GM19328 (cell line): ENCODE measurements around the gene CABP4.

Experiments
- ATAC-seq: cut with Tn5 transposase; IDR thresholded peaks from one replicate; pipeline ENCODE4 v1.9.1; 2021; ENCODE audit warnings: mild to moderate bottlenecking, moderate library complexity; ENCODE audit not compliant: unreplicated experiment

Gene CABP4

GRCh38 chr11:67435031-67435726 is 20.0 kb upstream of the CABP4 start:
- ATAC-seq, result no peak

GRCh38 chr11:67435727-67436458 is 19.3 kb upstream of the CABP4 start:
- ATAC-seq, result no peak

DNA sequence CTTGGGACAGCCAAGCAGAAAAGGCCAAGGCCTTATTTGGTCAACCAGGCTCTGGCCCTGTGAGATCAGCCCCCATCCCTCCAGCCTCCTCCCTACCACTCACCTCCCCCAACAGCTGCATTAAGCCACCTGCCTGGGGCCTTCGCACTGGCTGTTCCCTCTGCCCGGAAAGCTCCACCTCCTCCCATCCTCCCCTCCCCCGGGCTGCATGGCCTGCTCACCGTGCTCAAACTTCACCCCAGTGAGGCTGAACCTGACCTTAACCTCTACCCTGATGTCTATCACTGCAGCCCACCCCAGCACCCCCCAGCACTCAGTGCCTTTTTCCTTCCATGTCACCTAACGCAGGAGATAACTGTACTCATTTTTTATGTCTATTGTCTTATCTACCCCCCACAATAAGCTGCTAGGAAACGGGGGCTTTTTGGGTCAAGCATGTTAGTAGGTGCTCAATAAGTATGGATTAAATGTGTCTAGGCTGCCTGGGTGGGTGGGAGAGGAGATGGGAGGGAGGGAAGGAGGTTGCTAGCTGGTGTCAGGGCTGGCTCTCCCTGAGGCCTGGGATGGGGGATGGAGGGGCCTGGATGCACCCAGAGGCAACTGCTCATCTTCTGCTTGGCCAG is 18.6 kb upstream of the CABP4 start:
- ATAC-seq, result peak; percentile 35

DNA sequence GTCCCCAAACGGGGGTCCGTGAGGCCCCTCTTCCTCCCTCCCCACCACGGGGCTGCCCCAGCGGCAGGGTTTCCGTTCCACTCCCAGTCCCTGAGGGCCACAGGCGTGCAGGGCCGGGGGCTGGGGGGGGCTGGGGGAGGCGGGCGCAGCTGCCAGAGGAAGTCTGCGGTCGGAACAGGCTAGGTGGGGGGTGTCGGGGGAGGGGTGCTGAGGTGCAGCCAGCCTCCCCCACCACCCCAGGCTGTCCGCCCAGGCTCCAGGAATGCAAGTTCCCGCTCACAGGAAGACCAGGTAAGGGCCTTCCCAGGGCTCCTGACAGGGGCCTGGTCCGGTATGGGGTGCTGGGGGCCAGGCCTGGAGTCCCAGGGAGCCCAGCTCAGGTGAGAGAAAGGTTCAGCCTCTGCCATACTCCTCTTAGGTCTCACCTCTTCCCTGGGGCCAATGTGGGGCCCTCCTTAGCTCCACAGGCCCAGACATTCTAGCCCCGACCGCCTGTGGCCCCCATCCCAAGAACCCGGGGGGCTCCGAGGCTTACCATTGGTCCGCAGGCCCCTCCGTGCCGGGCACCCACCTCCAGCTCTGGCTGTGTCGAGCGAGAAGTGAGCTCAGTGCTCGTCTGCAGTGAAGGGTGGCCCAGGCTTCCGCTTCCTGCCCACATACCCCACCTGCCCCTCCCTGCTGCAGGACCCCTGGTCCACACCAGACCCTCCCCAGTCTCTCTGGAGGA is 17.9 kb upstream of the CABP4 start, which contains the start of gene PTPRCAP:
Gene PTPRCAP (minus strand): TSS at position 601 of the 727 bp plus-strand sequence. CDS start 63 bp downstream, at position 538.
- ATAC-seq, result peak; percentile 33

DNA sequence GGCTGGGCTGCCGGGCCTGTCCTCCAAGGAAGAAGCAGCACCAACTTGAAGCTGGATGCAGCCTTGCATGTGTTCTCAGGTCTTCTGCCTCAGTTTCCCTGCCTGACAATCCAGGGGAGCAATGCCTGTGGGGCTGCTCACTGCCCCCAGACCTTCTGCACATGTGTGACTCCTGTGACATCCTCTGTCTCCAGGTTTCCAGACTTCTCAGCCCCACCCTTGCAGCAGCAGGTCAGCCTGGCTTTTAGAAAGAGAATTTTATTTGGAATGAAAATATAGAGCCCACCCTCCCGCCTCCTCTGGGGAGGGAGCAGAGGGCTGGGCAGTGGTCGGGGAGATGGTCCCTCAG is 17.4 kb upstream of the CABP4 start:
- ATAC-seq, result no peak

- ATAC-seq, result no peak
These were observed 16.8 kb upstream of the CABP4 start for GRCh38 chr11:67438158-67438902.

GRCh38 chr11:67439321-67440228 is 15.6 kb upstream of the CABP4 start:
- ATAC-seq, result no peak

DNA sequence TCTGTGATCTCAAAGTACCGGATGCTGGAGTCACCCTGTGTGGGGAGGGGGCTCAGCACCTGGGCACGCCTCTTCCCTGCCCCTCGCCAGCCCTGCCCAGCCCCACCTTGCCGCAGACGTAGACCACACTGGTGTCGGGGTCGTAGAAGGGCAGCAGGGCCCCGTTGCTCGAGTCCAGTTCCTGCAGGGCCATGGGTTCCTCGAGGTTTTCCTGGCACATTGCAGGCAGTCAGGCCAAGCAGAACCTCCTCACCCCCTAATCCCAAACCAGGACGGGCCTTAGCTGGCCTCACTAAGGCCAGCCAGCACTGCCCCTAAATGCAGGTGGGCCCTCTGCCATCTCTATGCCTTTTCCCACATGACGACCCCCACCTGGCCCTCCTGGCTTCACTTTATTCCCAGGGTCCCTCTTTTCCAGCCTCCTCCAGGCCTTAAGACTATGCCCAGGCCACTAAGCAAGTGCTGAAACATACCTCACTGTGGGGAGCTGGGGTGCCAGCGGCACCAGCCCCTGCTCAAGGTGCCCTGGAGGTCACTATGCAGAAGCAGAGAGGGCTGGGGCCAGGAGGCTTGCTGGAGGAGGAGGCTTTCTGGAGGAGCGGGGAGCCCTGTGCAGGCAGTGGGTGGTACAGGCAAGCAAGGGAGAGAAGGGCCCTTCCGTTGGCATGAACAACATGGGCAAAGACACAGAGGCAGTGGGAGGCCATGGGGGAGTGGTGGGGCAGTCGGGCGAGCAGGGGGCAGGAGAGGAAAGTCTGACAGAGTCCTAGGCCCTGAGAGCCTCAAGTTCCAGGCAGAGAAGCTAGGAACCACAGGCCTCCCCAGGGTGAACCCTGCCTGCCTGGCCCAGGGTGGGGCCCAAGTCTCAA is 14.7 kb upstream of the CABP4 start:
- no peak for ATAC-seq

DNA sequence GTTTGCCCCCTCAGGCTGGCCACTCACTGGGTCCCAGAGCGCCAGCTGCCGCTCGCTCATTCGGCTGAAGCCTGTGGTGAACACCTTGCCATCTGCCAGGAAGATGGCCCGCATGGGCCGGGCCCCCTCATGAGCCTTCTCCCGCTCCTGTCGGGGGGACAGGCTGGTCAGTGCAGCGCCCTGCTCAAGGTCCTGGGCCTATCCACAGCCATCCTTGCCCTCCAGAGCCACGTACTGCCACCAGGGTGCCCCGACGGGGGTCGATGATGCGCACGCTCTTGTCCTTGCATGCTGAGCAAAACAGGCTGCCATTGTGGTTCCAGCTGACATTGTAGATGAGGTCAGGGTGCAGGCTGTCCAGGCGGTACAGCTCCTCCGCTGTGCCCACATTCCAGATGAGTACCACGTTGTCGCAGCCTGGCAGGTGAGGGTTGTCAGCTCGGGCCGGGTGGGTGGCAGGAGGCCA is 14.0 kb upstream of the CABP4 start:
- ATAC-seq, result no peak

GRCh38 chr11:67441731-67442351 is 13.3 kb upstream of the CABP4 start:
- no peak for ATAC-seq

- ATAC-seq, result no peak
These were observed 12.4 kb upstream of the CABP4 start for GRCh38 chr11:67442504-67443404.

GRCh38 chr11:67445515-67445914 is 9.6 kb upstream of the CABP4 start:
- no peak for ATAC-seq

DNA sequence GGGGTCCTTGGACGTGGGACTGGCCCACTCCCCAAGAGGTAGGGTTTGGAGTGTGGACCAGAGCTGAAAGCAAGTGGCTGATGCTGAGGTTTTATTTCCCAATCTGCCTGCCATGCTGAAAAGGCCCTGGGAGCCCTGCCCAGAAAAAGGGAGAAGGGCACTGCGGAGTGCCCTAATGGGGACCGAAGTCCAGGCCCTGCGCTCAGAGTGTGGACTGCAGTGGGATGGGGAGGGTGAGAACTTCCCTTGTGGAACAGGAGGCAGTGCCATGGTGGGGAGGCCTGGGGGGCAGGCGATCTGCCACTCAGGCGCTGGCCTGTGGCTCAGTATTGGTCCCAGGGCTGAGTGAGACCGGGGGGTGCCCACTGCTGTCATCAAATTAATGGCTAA is 6.9 kb upstream of the CABP4 start:
- ATAC-seq, result no peak

GRCh38 chr11:67449116-67449844 is 5.9 kb upstream of the CABP4 start:
- no peak for ATAC-seq

DNA sequence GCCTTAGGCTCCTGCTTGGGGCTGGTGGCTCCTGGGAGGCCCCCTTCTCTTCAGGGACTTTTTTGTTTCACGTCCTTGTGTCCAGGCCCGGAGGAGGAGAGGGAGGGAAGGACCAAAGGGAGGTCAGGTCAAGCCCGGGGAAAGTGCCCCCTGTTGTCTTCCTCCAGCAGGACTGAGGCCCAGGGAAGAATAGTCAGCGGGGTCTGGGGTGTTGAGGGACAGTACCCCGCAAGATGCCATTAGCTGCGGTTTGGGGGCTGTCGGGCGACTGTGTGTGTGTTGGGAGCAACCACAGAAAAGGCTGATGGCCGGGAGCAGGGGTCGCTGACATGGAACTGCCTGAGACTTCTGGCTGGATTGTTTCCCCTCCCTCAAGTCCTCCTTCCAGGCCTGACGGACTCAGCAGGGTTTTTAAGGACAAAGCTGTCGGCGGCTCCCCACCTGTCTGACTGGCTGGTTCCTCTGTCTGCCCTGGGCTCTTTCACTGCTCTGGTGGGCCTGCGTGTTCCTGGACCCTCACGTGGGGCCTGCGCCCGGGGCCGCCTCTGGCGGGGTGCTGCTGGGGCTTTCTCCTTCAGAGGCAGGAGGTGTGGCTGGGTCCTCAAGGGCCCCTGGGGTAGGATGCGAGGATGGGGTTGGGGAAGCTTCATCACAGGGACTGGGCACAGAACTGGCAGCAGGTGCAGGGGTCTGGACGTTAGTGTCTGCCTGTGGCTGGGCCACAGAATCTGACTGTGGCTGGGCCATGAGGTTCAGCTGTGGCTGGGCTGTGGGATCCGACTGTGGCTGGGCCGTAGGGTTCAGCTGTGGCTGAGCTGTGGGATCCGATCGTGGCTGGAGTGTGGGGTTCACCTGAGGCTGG is 4.1 kb upstream of the CABP4 start:
- ATAC-seq, result no peak

DNA sequence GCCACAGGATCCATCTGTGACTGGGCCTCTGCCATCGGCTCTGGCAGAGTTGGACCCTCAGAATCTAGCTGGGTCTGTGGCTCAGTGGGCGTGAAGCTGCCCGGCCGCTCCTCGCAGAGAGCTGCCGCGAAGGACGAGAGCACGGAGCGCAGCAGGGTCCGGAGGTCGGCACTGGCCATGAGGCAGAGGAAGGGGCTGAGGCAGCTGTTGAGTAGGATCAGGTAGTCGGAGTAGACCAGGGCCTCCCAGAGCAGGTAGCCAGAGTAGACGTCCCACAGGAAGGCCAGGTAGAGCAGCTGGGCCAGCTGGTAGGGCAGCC is 3.5 kb upstream of the CABP4 start:
- no peak for ATAC-seq
